Endometrial microvascular endothelial cells (primary cell): Measurements from ENCODE around the gene PNKP. TPM values are rescaled to one million over a fixed set of nuclear protein-coding genes. Genes with fewer than 3 reads are reported as not detected.

Experiments
- in situ Hi-C: cut with HindIII; loops from 2 replicates; pipeline ENCODE4 v1.10.0; 2017; ENCODE audit warnings: low sequenced_read_pairs, low pct_unique_long_range_greater_than_20kb; ENCODE audit errors: inconsistent ontology term
- total RNA-seq: library from RNA; depleted of rRNA; stranded (reverse); fragments of >200 nt; gene quantifications from one replicate; pipeline ENCODE4 v1.2.3, GENCODE V29; 2015; ENCODE audit errors: inconsistent ontology term

PNKP gene
- total RNA-seq, 1 donor from 2014 or later = 50.6 TPM

DNA sequence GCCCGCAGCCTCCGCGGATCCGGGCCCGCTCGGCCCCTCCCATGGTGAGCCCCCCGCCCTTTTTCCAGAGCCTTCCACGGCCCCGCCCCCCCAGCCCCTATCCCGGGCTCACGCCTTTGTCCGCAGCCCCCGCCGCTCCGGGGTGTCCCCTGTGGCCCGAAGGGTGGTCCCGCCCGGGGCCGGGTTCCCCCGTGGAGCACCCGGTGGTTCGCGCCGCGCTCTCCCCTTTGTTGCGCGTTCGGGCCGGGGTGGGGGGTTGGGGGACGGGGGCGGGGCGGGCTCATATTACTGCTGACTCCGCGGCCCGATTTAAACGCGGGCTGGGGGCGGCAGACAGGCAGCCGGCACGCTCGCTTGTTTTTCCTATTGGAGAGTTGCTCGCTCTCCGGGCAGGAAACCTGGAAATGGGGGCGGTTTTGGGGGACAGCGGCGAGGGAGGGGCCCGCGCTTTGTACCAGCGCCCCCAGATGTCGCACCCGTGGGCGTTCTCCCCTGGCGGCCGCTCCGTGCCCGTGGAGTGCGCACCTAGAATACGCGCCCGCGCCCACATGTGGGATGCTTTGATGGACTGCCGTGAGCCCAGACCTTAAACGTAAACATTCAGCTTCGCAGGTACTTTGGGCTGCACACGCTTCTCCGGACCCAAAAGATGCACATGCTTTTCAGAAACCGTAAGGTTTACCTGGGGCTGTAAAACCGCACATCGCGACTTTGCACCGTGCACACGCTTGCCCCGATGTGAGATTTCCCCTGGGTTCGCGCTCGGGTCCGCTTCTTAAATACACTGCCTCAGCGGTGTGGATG is 15.7 kb downstream of the PNKP start:
- in situ Hi-C loops = no loop called here

DNA sequence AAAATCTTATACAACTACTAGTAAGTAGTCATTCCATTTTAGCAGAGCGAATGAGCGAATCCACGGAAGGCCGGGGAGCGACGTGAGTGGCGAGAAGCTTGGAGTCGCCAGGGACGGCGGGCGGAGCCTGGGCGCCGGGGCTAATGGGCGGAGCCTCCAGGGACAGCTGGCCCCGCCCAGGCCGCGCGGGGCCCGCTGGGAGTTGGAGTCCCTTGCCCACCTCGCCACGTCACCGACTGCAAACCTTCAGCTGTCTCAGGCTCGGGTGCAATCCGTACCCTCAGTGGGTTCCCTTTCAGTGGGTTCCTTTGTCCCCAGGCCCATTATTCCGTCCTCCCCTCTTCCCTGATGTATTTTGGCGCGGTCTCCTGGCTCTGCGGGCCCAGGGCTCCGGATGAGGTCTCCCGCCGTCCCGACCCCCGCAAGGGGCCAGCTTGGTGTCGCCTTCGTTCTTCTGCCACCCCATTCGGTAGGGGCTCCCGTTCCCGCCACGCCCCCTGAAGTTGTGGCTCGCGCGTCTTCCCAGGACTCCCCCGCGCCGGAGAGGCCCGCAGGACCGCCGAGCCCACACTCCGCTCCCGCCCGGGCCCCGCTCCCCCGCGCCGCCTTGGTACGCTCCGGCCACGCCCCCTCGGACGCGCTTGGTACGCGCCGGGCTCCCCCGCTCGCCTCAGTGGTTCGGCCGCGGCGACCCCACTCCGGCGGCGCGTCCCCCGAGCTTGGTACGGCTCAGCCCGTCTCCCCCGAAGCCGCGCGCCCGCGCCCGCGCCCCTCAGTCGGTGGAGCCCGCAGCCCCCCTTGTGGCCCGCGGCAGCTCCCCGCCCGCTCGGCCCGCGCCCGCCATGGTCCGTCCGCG is 16.7 kb downstream of the PNKP start, which contains the start of gene PTOV1:
Gene PTOV1, plus strand, starts transcription at position 673 of the 856 bp plus-strand sequence.
- in situ Hi-C loops = no loop called here

DNA sequence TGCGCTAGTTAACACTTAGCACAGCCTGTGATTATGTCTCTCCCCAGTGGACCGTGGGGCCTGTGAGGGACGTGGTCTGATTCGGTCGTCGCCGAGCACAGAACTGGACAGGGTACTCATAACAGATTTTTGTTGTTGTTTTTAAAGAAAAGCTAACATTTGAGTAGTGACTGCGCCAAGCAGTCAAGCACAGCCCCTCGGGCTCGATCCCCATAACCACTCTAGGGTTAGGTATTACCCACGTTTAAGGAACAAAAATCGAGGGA is 17.2 kb downstream of the PNKP start:
- in situ Hi-C loops = no loop called here

DNA sequence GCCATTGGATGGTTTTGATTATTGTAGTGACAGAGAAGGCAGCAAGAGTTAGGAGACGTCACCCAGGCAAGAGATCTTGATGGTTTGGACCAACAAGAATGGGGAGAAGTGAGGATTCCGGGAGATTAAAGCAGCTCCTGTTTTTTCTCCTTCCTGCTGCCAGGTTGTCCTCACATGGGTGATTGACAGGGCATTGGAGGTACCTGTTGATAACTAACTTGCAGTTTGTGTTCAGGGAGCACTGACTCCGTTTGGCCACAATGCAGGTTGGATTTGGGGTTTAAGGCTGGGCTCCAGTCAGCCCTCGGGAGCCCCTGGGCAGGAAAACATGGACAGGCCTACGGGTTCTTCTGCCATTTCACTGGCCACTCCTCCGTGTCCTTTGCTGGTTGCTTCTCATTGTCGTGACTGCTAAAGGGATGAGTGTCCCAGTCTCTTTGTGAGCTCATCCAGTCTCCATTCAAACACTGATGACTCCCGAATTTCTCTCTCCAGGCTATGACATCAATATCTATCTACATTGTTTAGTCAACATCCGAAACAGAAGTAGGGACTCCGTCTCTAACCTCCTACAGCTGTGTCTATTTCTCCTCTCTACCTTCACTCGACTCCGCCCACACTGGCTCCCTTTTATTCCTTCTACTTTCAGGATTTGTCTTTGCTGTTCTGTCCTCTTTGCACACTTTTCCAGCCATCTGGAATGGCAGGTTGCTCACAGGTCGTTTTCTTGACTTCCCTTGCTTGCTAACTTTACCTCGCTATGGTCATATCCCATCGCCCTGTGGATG is 17.7 kb downstream of the PNKP start:
- in situ Hi-C loops = no loop called here

GRCh38 chr19:49848938-49849337 is 18.4 kb downstream of the PNKP start:
- in situ Hi-C loops = no loop called here

GRCh38 chr19:49847731-49848696 is 19.4 kb downstream of the PNKP start:
- in situ Hi-C loops = no loop called here

- in situ Hi-C loops = no loop called here
Measured at GRCh38 chr19:49846408-49846807, 21.0 kb downstream of the PNKP start.

DNA sequence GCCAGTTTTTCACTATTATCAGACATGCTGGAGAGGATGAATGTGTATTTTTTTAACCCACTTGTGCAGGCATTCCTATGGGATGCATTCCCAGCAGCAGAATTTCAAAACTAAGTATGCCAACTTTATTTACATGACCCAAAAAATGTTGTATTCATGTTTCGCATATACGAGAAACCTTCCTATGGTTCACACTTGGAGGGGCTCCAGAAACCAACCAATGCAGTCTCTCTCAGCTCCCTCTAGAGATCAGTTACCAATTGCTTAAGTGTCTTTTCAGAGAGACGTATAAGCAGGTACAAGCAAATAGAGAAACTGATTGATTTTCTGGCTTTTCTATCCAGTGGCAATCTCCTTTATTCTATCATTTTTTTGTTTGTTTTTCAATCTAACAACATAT is 22.0 kb downstream of the PNKP start:
- in situ Hi-C loops = no loop called here

GRCh38 chr19:49844138-49845095 is 23.0 kb downstream of the PNKP start:
- in situ Hi-C loops = no loop called here

DNA sequence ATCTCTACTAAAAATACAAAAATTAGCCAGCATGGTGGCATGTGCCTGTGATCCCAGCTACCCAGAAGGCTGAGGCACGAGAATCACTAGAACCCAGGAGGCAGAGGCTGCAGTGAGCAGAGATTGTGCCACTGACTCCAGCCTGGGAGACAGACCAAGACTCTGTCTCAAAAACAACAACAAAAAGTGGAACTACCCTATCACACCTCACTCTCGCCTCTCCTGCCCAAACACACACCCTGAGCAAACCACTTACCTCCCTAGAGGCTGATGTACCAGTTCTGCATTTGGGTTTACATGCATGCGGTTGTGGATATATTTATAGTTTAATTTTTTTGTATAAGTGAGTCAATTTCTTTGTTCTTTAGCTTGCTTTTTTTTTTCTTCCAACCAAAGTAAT is 24.1 kb downstream of the PNKP start:
- in situ Hi-C loops = no loop called here

- in situ Hi-C loops = no loop called here
Measured at GRCh38 chr19:49840736-49841249, 26.6 kb downstream of the PNKP start.

DNA sequence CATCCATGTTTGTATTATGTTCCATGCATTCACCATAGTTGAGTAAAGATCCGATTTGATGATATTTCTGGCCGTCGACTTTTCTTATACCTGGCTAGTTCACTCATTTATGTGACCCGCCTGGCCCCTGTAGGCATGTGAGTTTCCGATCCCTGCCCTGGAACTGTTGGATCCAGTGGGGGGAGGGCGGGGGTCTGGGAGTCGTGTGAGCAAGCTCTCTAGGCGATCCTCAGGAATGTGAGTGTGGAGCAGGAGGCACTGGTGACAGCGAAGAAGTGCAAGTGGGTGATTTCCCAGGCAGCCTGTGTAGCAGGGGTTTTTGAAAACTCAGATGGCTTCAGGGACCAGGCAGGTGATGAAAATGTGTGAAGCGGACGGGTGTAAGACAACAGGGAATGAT is 27.1 kb downstream of the PNKP start:
- in situ Hi-C loops = no loop called here

- in situ Hi-C loops = no loop called here
Measured at GRCh38 chr19:49839713-49840112, 27.7 kb downstream of the PNKP start.

- in situ Hi-C loops = no loop called here
Measured at GRCh38 chr19:49838885-49839588, 28.3 kb downstream of the PNKP start.

DNA sequence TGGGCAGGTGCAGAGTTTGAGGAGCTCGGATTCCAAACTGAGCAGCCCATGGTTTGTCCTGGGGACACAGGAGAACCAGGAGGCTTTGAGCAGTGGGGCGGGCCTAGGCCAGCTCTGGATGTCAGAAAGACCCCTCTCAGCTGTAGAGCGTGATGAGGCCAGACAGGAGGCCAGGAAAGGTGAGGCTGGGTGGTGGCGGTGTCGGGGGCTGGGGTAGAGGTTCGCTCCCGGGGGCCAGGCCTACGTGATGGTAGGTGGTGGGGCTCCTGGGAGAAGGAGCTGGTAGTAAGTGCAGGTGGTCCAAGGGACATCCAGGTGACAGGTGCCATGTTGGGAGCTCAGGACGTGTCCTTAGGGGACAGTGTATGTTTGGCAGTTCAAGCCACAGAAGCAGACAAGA is 30.0 kb downstream of the PNKP start:
- in situ Hi-C loops = no loop called here

DNA sequence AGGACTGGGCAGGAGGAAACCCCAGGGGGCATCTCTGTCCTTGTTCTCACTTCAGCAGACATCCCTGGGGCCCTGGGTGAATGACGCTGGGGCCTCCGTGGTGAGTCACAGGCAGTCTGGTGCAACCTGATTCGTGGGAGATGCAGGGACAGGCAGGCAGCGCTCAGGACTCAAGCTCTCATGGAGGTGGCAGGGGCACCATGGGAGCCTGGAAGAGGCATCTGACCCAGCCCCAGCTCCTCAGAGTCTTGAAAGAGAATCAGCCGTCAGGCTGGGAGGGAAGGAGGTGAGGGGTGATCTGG is 30.4 kb downstream of the PNKP start:
- in situ Hi-C loops = no loop called here
